K562 (cell line): ENCODE results near the gene CBX4. TPM values are rescaled to one million over a fixed set of nuclear protein-coding genes. Genes with fewer than 3 reads are reported as not detected.

Source experiments
- ATAC-seq: fragments of 200-7000 bp; cut with Tn5 transposase; 3 replicates; pipeline ENCODE4 v1.9.1; 2020; ENCODE audit warnings: moderate library complexity
- BruUV-seq: library from RNA; stranded (reverse); fragments of 400-500 nt; replicated peaks from 2 replicates; lab custom pipeline; 2021; lab: Mats Ljungman, UMichigan
- CTCF ChIA-PET: fragments of 300-600 bp; formaldehyde crosslinking; extraction: SDS; loops from one replicate; lab custom pipeline; 2021; ENCODE audit warnings: low intra/inter-chr PET ratio; lab: Yijun Ruan, JAX
- POLR2A ChIA-PET: fragments of 300-600, 350-650 bp; sonication (Branson Sonifier 250); formaldehyde crosslinking; extraction: SDS; loops from one replicate; lab custom pipeline; 2021; ENCODE audit warnings: antibody characterized with exemption, inconsistent platforms; lab: Yijun Ruan, JAX
- DNase-seq, 4 experiments: peaks; one replicate each; pipeline versions ENCODE4 v3.0.0 to v3.0.0-alpha.2; 2011 to 2018; ENCODE audit warnings: low spot score in 3 of 4, mixed read lengths in 3 of 4; ENCODE audit errors: extremely low read depth in 1 of 4
- FAIRE-seq: peaks from 2 replicates; lab custom pipeline; 2011; peaks lifted over from hg19 to GRCh38; lab: Jason Lieb, UNC
- H2AFZ ChIP-seq: 2 replicates; pipeline ENCODE4 v1.6.0; 2011; ENCODE audit warnings: low read depth, low read length, control low read depth, inconsistent platforms
- H3K27ac ChIP-seq: fragments of 200-600 bp; 3 replicates; pipeline ENCODE4 v1.8.0; 2011; ENCODE audit warnings: low read depth, mild to moderate bottlenecking, control low read depth, inconsistent platforms, low read length, moderate library complexity, mixed read lengths; ENCODE audit errors: extremely low read depth
- H3K27me3 ChIP-seq, 2 experiments: fragments of 300-600 bp in 1 of 2; 2 replicates in 1 of 2; 3 replicates in 1 of 2; pipeline versions ENCODE4 v1.6.0 to v1.8.0; 2011; ENCODE audit warnings: inconsistent platforms in 2 of 2, low read length in 2 of 2, mild to moderate bottlenecking in 1 of 2, mixed read lengths in 1 of 2, moderate library complexity in 1 of 2; ENCODE audit not compliant: control insufficient read depth in 2 of 2, insufficient read depth in 2 of 2
- H3K36me3 ChIP-seq: fragments of 300-600 bp; 3 replicates; pipeline ENCODE4 v1.8.0; 2011; ENCODE audit warnings: mild to moderate bottlenecking, low read length, inconsistent platforms; ENCODE audit not compliant: control insufficient read depth, insufficient read depth
- H3K4me1 ChIP-seq, 2 experiments: fragments of 200-600 bp in 1 of 2; replicated peaks in 1 of 2; 2 replicates in 1 of 2; 3 replicates in 1 of 2; pipeline versions ENCODE4 v1.5.1 to v1.8.0; 2011; ENCODE audit warnings: inconsistent platforms in 2 of 2, low read length in 2 of 2, mild to moderate bottlenecking in 1 of 2, mixed read lengths in 1 of 2, moderate library complexity in 1 of 2; ENCODE audit not compliant: control insufficient read depth in 2 of 2, insufficient read depth in 2 of 2
- H3K4me2 ChIP-seq: 2 replicates; pipeline ENCODE4 v1.6.1; 2011; ENCODE audit warnings: low read length, control low read depth, inconsistent platforms, mixed read lengths; ENCODE audit not compliant: insufficient read depth
- H3K4me3 ChIP-seq: fragments of 200-600 bp; sonication (generic), shearing (Covaris generic); 2 replicates; pipeline ENCODE4 v1.5.1; 2016; ENCODE audit warnings: control low read depth, inconsistent platforms
- H3K79me2 ChIP-seq: fragments of 200-600 bp; 3 replicates; pipeline ENCODE4 v1.8.0; 2011; ENCODE audit warnings: low read length, inconsistent platforms; ENCODE audit not compliant: control insufficient read depth, insufficient read depth
- H3K9ac ChIP-seq, 2 experiments: 2 replicates each; pipeline versions ENCODE4 v1.6.0 to v1.6.1; 2011; ENCODE audit warnings: low read depth in 2 of 2, low read length in 2 of 2, control low read depth in 1 of 2, inconsistent platforms in 1 of 2, mild to moderate bottlenecking in 1 of 2, mixed read lengths in 1 of 2; ENCODE audit not compliant: insufficient read depth in 1 of 2
- H3K9me1 ChIP-seq: one replicate; pipeline ENCODE4 v1.6.0; 2011; ENCODE audit warnings: inconsistent platforms, mild to moderate bottlenecking, low read length, moderate library complexity; ENCODE audit not compliant: control insufficient read depth, insufficient read depth
- H3K9me3 ChIP-seq: replicated peaks from 2 replicates; pipeline ENCODE4 v1.5.1; 2011; ENCODE audit warnings: low read depth, low read length, inconsistent platforms; ENCODE audit not compliant: control insufficient read depth, insufficient read depth
- H4K20me1 ChIP-seq: replicated peaks from 2 replicates; pipeline ENCODE4 v1.6.1; 2011; ENCODE audit warnings: low read length, inconsistent platforms, mixed read lengths; ENCODE audit not compliant: control insufficient read depth, insufficient read depth
- CBFA2T2 ChIP-seq: fragments of 450-650 bp; conservative IDR thresholded peaks from 2 replicates; pipeline ENCODE4 v1.6.1; 2017; ENCODE audit warnings: mild to moderate bottlenecking
- KLF16 ChIP-seq: IDR thresholded peaks from 2 replicates; pipeline ENCODE4 v1.6.1; 2016; ENCODE audit warnings: antibody characterized with exemption
- POLR2G ChIP-seq: fragments of 200-400 bp; formaldehyde crosslinking; IDR thresholded peaks from 2 replicates; pipeline ENCODE4 v1.6.1; 2017; ENCODE audit warnings: low read depth, mild to moderate bottlenecking, antibody characterized with exemption, low read length, moderate library complexity
- RBFOX2 ChIP-seq: fragments of 200-400 bp; formaldehyde crosslinking; IDR thresholded peaks from 2 replicates; pipeline ENCODE4 v1.6.1; 2017; ENCODE audit warnings: low read depth, mild to moderate bottlenecking, low read length, moderate library complexity
- ZNF165 ChIP-seq: fragments of 250-450 bp; sonication (Bioruptor Pico); IDR thresholded peaks from 2 replicates; pipeline ENCODE4 v1.4.0; 2020; ENCODE audit warnings: borderline replicate concordance
- WGBS: fragments of 100-300 bp; shearing (Covaris generic); methylation state at CpG from one replicate; pipeline ENCODE4 v1.1.6; 2016; ENCODE audit warnings: low coverage, mixed read lengths; ENCODE audit not compliant: insufficient coverage; ENCODE audit errors: missing lambda C conversion rate; 5-methylcytosine and 5-hydroxymethylcytosine counted together
- in situ Hi-C: fragments of 300-500 bp; cut with MboI; formaldehyde crosslinking; loops from 4 replicates; pipeline ENCODE4 v1.15.0; 2018; ENCODE audit warnings: inconsistent platforms, mixed read lengths
- intact Hi-C: fragments of 100-400 bp; cut with micrococcal nuclease; formaldehyde crosslinking; loops from 2 replicates; pipeline ENCODE4 v1.14.2; 2022
- polyA plus RNA-seq, 8 experiments: library from polyadenylated mRNA; depleted of rRNA in 4 of 8; stranded (reverse) in 5 of 8; unstranded in 3 of 8; fragments of >200 nt; fragmentation: Nextera tagmentation in 2 of 8; fragmentation: Illumina TruSeq in 1 of 8; extraction: Ambion mirVana in 2 of 8; extraction: Trizol in 1 of 8; gene quantifications; 2 replicates each; pipeline versions ENCODE4 v1.2.1 to v1.2.3, GENCODE V29; 2011 to 2014; ENCODE audit warnings: inconsistent platforms in 1 of 8, missing spikeins in 1 of 8
- total RNA-seq, 7 experiments: library from RNA; depleted of rRNA in 6 of 7; stranded (reverse); fragments of >200 nt in 6 of 7; fragmentation: Illumina TruSeq in 2 of 7; extraction: Trizol in 2 of 7; gene quantifications; 2 replicates each; pipeline versions ENCODE4 v1.2.1 to v1.2.3, GENCODE V29; 2011 to 2021; ENCODE audit warnings: low replicate concordance in 1 of 7
- TF ChIP-seq, protein P1 (sequence below), 3 experiments: fragments of 200-800 bp in 1 of 3; sonication (Bioruptor generic) in 1 of 3; sonication (generic) in 1 of 3; formaldehyde crosslinking in 1 of 3; IDR thresholded peaks; 2 replicates each; pipeline versions ENCODE4 v1.6.1 to v1.8.0; 2016 to 2022; ENCODE audit warnings: mild to moderate bottlenecking in 2 of 3, missing compliant biosample characterization in 2 of 3, missing genetic modification characterization in 2 of 3, missing genetic modification reagents in 1 of 3
- TF ChIP-seq, protein P2 (sequence below): fragments of 450-650 bp; IDR thresholded peaks from 2 replicates; pipeline ENCODE4 v1.6.1; 2016
- TF ChIP-seq, protein P3 (sequence below): fragments of 250-450 bp; sonication (Bioruptor Pico); IDR thresholded peaks from 2 replicates; pipeline ENCODE4 v1.4.0; 2020; ENCODE audit warnings: mild to moderate bottlenecking, moderate library complexity

The CBX4 gene
- total and polyA plus RNA-seq, 9 of the 15 experiments (the other 6 are each of a cell fraction or from before 2014, with no cell fraction given) = 0.98 to 50.5 (median 10.0) TPM

DNA sequence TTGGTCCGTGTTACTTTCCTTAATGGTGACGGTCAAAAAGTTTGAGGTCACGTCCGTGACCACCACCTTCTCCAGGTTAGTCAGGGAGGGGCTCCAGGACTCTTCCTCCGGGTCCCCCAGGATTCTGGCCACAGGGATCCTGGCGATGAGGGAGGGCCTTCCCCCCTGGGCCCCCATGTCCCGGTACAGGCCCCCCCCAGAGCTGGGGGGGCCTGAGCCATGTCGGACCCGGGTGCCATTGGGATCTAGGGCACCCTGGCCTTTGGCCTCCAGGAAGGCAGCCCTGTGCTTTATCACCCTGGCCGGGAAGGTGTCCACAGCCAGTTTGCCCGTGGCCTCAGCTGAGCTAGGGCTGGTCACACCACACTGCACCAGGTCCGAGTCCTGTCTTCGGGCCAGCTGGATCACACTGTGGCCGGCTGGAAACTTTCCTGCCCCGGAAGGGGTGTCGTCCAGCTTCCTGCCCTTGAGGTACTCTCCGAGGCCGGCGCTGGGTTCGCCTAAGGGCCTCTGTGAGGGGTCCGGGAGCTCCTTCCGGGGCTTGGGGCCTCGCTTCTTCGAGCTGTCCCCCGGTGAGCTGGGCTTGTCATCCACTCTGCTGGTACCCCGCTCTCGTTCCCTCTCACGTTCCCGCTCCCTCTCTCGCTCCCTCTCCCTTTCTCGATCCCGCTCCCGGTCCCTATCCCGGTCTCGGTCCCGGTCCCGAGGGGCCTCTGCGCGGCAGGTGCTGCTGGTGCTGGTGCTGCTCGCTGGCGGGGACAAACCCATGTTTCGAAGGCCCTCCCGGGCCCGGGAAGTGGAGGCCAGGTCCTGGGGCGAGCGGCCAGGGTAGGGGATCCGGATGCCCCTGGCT, 44.4 kb downstream of the CBX4 start:
- no peak overlapping the region for H3K4me3 ChIP-seq
- no peak for ATAC-seq
- ChIA-PET CTCF (no interaction called here), POLR2A (interaction anchor here (0.5 to 1.3 kb wide), 6 partner anchors 9 to 43 kb away, joined by 3 to 9 read pairs (median 4); no protein-coding TSS in a partner anchor)
- no peak overlapping the region for H3K27ac ChIP-seq
- no peaks in the 10 kb centered on the region for H3K9me1 ChIP-seq
- no peak overlapping the region for H2AFZ ChIP-seq
- H3K4me1 ChIP-seq = peaks cover 20 to 73% of the 10 kb centered on the region in 2 experiments
- intact Hi-C loops = loop anchor here (5.0 kb wide), 1 partner anchor 42 kb away; the partner anchor contains the start of gene CBX4
- H3K4me2 ChIP-seq = no peak overlapping the region
- in situ Hi-C loops = loop anchor here (5.0 kb wide), 1 partner anchor 48 kb away; no protein-coding TSS in a partner anchor
- H4K20me1 ChIP-seq = no peaks in the 10 kb centered on the region
- H3K36me3 ChIP-seq = peaks cover 20% of the 10 kb centered on the region; the same call in 2 of the 3 replicates
- H3K79me2 ChIP-seq = peaks cover 20% of the 10 kb centered on the region
- no peaks in the 10 kb centered on the region for H3K9me3 ChIP-seq
- no peaks in the 10 kb centered on the region for H3K27me3 ChIP-seq
- no peak for FAIRE-seq
- H3K9ac ChIP-seq = peak overlapping the region in 1 of 2 experiments; percentile 82; a peak in 2 of 4 replicates
- BruUV-seq = no TSS peak
- 90% methylated on average over 25 of the region's 47 CpGs for WGBS
- no peak for DNase-seq
- TF ChIP-seq RBFOX2 = peak; percentile 54
- no peak for TF ChIP-seq CBFA2T2
- no peak for TF ChIP-seq ZNF165
- 0 out of 2 replicates have a peak, but pooled peaks have one; percentile 39 for TF ChIP-seq POLR2G
- TF ChIP-seq, protein P1, sequence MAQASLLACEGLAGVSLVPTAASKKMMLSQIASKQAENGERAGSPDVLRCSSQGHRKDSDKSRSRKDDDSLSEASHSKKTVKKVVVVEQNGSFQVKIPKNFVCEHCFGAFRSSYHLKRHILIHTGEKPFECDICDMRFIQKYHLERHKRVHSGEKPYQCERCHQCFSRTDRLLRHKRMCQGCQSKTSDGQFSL (CRISPR knock-in tag; IDR thresholded peaks at IDR 0.05) = no peak
- TF ChIP-seq, protein P1 (tag; IDR thresholded peaks at IDR 0.05) = 0 out of 4 replicates have a peak, but pooled peaks of 1 of the 2 experiments have one; percentile 25
- TF ChIP-seq, protein P2, sequence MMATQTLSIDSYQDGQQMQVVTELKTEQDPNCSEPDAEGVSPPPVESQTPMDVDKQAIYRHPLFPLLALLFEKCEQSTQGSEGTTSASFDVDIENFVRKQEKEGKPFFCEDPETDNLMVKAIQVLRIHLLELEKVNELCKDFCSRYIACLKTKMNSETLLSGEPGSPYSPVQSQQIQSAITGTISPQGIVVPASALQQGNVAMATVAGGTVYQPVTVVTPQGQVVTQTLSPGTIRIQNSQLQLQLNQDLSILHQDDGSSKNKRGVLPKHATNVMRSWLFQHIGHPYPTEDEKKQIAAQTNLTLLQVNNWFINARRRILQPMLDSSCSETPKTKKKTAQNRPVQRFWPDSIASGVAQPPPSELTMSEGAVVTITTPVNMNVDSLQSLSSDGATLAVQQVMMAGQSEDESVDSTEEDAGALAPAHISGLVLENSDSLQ = no peak
- no peak for TF ChIP-seq KLF16
- TF ChIP-seq, protein P3, sequence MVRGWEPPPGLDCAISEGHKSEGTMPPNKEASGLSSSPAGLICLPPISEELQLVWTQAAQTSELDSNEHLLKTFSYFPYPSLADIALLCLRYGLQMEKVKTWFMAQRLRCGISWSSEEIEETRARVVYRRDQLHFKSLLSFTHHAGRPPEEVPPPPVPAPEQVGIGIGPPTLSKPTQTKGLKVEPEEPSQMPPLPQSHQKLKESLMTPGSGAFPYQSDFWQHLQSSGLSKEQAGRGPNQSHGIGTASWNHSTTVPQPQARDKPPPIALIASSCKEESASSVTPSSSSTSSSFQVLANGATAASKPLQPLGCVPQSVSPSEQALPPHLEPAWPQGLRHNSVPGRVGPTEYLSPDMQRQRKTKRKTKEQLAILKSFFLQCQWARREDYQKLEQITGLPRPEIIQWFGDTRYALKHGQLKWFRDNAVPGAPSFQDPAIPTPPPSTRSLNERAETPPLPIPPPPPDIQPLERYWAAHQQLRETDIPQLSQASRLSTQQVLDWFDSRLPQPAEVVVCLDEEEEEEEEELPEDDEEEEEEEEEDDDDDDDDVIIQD (CRISPR knock-in tag) = no peak
- TF ChIP-seq, all 486 proteins: peak for 3
